Tongue (tissue), 2 donors: ENCODE data around the gene PRKCZ. TPM values are rescaled to one million over a fixed set of nuclear protein-coding genes. Genes with fewer than 3 reads are reported as not detected.

Experiments used
- DNase-seq: peaks from one replicate; pipeline ENCODE4 v3.0.0-alpha.2; 2015
- total RNA-seq: library from RNA; depleted of rRNA; stranded (reverse); fragments of >200 nt; gene quantifications from one replicate; pipeline ENCODE4 v1.2.3, GENCODE V29; 2014

Gene PRKCZ
- 9.9 TPM for total RNA-seq

DNA sequence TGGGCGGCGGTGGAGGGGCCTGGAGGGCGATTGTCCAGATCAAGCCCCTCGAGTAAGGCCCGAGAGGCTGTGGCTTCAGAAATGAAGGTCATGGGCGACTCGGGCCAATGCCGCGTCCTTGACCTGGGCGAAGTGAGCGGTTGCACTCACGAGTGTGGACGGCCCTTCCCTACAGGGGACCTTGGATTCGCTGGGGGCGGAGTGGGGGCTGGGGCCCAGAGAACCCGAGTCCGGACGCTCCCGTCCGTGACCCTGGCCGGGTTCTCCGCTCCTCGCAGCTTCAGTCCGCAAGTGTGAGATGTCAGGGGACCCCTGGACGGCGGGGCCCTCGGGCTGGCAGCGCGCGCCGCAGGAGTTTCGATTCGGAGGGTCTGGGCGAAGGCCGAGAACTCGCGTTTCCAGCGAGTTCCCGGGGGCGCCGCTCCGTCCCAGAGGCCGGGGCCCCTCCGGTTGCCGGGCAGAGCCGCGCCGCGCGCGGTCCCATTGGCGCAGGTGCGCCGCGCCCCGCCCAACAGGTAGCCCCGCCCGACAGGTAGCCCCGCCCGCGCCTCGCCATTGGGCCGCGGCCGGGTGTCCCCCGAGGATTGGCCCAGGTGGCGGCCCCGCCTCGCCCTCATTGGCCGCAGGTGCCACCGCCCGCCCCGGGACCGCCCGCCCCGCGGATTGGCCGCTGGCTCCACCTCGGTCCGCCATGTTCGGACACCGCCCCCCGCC lies at the start of gene PRKCZ:
TSS of gene PRKCZ (plus strand) at position 694 of the 714 bp plus-strand sequence. CDS start 220 bp downstream, outside the sequence.
- peak; percentile 73 for DNase-seq

DNA sequence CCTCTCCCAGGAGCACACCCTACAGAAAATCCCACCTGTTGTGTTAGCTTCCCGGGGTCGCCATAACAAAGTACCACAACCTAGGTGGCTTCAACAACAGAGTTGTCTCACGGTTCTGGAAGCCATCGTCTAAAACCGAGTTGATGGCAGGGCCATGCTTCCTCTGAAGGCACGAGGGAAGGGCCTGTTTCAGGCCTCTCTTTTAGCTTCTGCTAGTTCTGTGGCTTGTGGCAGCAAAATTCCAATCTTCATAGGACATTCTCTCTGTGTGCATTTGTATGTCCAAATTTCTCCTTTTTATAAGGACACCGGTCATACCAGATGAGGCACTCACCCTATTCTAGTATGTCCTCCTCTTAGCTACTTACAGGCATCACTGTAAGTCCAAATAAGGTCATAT lies 49.8 kb upstream of the PRKCZ start:
- no peak for DNase-seq

DNA sequence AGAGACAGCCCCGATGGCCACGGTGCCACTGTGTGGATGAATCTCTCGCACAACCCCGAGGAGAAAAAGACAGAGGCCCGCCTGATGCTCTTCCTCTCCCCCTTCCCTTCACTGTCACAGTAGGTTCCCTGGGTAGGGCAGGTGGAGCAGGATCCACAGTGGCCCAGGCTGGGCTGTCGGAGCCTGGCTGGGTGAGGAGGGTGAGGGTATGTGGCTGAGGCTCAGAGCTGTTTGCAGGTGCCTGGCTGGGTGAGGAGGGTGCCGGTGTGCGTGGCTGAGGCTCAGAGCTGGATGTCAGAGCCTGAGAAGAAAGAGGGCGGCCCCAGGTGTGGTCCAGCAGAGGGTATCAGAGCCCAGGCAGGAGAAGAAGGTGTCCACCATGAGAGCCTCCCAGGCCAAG lies 49.4 kb upstream of the PRKCZ start:
- DNase-seq, result no peak

DNA sequence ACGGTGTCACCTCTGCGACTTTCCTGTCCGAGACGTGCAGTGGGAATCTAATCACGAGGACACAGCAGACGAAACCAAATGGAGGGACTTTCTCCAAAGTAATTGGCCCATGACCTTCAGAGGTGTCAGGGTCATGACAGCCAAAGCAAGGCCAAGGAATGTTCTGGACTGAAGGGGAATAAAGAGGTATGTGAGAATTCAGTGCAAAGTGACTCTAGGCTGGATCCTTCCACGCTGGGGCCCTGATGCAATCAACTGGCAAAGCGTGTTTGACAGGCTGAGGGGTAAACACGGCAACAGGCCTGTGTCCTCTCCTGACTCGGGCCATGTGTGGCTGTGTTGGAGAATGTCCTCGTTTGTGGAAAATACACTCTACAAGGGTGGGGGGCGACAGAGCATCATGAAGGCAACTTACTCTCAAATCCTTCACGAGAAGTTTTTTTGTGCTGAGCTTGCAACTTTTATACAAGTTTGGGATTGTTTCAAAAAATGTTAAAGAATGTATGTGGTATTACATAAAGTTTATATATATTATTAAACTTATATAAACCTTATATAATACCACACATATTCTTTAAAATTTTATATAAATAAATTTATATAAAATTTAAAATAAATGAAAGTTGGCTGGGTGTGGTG lies 48.3 kb upstream of the PRKCZ start:
- peak; percentile 25 for DNase-seq

DNA sequence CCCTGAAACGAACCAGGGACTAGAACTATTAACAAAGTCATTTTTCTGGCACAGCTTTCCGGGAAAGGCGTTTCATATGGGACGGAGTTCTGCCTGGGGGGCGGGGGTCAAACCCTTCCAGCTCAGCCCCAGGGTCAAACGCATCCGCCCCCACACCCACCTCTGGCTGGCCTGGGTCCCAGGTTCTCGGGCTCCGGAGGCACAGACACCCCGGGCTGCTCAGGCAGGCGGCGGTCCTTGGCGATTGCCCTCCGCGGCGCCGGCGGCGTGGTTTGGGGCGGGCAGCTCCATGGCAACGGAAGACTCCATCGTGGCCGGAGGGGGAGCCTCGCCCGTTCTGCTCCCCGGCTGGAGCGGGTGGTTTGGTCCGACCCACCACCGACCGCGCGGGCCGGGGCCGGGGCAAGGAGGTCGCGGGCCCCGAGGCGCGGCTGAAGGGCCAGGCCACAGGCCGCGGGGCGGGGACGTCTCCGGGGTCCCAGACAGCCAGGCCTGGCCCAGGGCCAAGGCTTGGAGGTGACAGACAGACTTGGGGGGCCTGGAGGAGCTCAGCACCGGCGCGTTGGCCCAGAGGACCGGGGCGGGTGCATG lies 46.6 kb upstream of the PRKCZ start, which contains the start of gene CFAP74:
TSS of gene CFAP74 (minus strand) at position 246 of the 591 bp plus-strand sequence. CDS start 12,830 bp downstream, outside the sequence.
- DNase-seq, result peak; percentile 61

DNA sequence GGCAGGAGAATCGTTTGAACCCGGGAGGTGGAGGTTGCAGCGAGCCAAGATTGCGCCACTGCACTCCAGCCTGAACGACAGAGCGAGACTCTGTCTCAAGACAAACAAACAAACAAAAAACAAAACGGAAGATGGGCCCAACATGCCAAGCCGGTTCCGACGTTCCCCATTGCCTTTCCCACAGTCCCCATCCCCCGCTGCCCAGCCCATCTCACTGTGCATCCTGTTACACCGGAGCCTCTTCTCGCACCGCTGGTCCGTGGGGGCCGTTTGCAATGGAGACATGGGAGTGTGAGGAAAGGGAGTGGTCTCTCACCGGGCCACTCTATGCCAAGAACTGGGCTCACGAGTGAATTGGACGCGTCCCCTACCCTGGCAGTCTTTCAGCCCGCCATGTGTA lies 45.4 kb upstream of the PRKCZ start:
- no peak for DNase-seq

DNA sequence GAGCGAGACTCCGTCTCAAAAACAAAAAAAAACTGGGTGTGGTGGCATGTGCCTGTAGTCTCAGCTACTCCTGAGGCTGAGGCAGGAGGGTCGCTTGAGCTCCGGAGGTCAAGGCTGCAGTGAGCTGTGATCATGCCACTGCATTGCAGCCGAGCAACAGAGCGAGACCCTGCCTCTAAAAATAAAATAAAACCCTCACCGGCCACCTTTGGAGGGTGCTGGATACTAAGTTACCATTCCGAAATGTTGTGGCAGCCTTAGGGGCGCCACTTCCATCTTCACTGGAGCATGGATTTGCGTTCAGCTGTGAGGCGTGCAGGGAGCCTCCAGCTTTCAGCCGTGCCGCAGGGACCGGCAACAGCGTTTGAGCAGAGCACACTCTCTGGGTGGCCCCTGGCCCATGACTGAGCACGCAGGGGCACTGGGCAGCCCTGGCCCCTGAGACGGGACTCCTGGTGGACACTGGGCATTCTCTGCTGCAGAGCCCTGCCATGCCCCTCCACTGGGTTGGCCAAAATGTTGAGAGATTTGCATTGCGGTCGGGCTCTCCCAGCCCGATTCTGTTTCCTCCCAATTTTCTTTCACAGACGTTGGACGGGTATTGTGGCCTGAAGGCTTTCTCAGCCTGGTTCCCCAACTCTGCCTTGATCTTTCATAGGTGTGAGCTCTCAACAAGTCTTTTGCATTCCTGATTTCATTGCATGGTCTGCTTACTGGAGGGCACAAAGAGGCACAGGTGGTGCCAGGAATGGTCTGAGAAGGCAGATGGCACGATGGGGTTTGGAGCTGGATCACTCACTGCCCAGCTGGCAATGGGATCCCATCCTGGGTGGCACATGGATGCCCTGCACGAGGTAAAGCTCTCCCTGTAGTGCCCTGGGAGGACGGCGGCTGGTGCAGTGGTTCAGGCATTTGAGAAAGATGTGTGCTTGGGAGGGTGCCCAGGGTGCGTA lies 40.8 kb upstream of the PRKCZ start:
- no peak for DNase-seq

DNA sequence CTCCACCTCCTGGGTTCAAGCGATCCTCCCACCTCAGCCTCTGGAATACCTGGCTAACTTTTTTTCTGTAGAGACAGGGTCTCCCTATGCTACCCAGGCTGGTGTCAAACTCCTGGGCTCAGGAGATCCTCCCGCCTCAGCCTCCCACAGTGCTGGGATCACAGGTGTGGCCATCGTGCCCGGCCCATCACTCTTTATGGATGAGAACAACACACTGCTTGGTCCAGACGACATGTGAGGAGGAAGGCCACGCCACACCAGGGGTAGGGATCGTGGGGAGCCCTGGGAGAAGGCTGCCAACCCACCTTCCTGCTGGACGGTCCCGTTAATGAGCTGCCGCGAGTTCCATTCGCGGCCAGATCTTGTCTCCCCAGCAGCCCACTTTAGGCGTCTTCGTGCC lies 36.0 kb upstream of the PRKCZ start:
- no peak for DNase-seq

DNA sequence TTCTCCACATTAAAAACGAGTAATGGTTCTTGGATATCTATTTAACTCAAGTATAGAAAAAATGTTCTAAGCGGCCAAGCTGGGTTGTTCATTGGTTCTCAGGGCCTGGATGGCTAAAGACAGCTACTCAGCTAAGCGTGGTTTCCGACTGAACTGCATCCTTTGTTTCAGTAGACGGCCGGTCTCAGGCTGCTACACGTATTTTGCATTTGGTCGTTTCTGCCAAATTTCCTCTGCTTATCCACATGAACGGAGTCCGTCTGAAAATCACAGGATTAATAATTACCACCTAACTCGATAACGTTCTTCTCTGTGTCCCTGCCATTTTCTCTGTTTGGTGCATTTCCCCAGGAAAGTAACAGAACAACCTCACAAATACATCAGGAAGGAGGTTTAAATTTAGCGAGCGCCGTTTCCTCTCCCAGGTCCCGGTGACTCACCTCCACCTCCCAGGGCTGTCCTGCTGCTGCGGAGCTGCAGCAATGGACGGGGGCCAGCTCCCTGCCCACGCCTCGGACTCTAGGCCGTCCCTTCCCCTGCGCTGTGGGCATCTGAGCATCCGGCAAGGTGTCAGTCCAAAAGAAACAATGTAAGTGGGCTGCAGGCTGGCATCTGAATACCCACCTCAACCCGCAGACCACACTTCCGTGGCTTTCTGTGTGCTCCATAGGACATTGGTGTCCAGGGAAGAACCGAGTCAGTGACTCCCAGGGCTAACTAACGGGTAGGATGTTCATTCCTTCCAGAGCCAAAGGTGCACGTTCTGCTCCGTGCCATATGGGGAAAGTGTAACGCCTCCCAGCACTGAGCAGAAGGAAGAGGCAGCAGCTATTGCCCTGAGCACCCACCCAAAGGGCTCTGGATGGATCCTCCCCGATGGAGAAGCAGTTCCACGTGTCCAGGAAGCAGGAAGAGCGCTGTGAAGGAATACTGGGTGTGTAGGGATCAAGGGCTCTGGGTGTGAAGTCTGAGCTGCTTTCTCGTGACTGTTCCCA lies 35.2 kb upstream of the PRKCZ start:
- no peak for DNase-seq

DNA sequence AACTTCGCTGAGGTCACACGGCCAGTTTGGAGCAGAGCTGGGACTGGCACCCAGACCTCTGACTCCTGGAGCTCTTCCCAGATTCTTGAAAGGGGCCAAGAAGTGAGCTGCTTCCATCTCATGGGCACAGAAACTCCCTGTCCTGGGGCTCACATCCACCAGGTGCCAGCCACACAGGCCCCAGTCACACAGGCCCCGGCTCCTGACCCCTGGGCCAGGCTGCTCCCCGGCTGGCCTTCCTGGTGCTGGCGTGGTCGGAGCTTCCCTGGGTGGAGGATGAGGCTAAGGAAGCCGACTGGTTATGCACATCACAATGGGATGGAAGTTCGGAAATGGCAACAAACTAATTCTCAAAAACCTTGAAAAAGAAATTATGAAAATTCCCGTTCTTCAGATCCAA lies 34.1 kb upstream of the PRKCZ start:
- no peak for DNase-seq

DNA sequence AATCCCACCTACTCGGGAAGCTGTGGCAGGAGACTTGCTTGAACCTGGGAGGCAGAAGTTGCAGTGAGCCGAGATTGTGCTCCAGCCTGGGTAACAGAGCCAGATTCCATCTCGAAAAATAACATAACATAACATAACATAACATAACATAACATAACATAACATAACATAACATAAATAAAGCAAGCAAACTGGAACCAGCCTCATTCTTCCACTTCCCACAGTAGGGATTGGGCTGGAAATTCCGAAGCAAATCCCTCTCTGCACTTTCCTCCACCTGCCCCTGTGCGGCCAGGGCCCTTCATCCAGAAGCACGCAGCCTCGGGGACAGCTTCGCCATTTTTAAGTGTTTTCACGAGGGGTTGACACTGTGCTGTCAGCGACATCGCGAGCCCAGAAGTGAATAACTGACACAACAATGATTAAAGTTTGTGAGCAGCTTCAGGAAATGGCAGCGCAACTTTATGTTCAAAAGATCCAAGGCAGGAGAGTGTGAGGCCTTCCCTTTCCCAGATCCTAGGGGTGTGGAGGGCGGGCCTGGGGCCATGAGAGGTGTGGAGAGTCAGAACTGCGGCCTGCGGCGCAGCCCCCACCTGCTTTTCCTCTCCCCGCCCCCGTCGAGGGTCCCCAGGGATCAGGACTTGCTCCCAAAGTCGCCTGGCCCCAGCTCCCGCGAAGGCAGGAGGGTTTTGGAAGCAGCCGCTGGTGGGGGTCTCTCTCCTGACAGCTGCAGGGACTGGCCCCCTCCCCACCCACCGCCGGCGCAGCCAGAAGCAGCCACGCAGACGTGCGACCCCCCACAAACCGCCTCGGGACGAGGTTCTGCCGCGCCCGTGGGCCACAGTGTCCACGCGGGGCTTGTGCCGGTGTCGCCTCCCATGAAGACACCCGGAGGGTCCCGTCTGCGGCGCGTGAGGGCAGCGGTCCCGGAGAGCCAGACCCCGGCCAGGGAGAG lies 31.7 kb upstream of the PRKCZ start:
- DNase-seq, result no peak

DNA sequence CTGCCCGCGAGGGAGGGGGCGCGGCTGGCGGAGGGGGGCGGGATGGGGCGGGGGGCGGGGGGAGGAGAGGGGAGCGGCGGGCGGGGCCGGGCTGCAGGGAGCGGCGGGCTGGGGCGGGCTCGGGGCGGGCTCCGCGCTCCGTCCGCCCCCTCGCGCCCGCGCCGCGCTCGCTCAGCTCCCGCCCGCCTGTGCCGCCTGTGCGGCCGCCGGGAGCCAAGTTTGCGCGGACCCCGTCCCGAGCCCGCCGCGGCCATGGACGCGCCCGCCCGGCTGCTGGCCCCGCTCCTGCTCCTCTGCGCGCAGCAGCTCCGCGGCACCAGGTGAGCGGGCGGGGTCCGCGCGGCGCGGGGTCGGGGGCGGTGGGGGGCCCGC lies 31.1 kb upstream of the PRKCZ start, which contains the start of gene GABRD:
TSS of gene GABRD (plus strand) at position 174 of the 372 bp plus-strand sequence. CDS start at position 253, 79 bp downstream.
- peak; percentile 45 for DNase-seq

DNA sequence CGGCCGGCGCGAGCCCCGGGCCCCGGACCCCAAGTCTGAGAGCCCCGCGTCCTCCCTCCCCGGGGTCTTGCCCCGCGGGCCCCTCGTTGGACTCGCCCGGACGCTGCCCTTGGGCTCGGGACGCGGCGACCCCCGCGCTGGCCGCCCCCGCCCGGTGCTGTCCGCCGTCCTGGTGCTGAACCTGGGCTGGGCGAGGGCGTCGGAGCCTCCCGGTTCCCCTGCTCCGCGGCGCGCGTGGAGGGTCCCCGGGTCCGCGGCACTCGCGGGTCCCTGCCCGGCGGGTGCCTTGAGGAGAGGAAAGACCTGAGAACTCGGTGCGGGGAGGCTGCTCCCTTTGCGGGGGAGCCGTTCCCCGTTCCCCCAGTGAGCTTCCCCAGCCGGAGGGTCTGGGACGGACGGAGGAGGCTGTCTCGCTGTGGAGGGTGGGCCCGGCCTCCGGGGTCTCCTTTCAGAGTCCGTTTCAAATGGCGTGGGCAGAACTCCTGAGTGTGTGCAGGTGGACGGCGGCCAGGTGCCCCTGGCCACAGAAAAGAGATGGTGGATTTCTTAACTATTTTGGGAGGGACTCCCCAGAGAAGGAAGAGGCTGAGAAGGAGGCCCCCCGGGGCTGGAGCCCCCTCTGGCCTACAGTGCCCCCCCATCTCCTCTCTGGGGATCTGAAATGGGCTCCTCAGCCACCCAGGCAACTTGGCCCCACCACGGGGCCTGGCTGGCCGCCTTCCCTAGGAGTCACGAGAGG lies 30.5 kb upstream of the PRKCZ start:
- peak; percentile 52 for DNase-seq

DNA sequence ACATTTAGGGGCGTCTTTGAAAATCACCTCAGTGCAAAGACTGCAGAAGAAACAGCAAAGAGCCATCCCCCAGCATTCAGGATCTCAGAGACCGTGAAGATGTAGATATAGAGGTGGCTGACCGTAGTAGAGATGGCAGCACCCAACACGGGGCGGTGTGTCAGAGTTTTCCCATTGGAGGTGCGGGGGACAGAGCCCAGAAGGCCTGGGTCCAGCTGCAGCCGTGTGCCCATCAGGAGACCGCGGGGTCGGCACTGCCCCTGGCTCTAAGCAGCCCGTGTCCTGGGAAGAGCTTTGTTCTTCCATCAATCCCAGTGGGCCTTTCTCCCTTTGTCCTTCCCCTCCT lies 29.9 kb upstream of the PRKCZ start:
- no peak for DNase-seq

DNA sequence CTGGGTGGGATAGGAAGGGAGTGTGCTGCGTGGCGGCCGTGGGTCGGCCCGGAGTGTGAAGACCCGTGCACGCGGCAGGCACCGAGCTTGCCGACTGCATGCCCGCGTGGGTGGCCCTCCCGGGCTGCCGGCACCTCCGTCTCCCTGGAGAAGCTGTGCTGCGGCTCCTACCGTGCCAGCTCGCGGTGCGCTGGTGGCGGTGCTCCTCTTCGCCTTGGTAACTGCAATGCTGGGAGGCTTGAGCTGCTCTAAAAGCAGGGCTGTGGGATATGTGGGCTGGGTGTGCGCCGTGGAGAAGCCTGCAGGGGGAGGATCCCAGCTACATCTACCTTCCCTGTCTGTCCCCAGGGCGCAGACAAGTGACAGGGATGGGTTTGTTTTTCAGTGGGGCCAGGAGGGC lies 28.7 kb upstream of the PRKCZ start:
- DNase-seq, result no peak

DNA sequence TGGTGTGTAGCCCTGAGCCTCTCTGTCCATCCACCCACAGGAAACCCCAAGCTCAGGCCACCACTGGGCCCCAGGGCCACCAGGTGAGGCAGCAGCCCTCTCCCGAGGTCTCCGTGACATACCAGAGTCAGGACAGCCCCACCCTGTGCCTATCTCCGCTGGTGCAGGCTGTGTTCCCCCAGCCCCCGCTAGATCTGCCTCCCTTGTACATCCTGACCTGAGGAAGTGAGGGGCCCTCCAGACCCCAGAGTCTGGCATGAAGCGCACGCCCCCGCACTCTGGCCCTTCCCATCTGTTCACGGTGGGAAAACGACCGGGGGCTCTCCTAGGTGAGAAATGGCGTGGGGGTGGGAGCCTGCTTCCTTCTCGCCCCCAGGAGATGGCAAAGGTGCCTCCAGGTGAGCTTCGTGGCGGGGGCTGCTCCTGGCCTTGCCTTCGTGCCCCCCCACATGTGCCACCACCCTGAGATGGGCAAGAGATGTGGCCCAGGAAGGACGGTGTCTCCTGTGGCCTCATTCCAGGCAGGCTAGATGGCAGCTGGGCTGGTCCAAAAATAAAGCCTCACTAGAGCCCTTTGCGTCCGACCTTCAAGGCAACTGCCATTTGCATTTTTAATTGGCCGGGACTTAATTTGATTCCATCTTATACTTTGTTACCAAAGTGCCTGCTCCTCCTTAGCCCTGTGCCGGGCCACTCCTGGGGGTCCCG lies 28.0 kb upstream of the PRKCZ start:
- DNase-seq, result no peak

DNA sequence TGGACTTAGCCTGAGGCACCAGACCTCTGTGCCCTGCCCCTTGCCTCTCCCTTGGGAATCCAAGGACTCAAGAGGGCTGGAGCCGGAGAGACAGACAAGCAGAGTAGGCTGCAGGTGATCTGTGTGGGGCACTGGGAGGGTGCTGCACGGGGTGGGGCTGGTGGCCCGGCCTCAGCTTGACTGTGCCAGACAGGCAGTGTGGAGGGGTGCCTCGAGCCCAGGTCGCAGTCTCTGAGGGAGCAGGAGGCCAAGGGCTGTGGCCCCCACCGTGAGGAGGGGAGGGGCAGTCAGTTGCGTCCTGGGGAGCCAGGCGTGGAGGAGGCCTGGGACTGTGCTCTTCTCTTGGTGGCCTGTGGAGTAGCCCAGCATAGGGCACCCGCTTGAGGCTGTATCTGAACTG lies 27.0 kb upstream of the PRKCZ start:
- DNase-seq, result no peak

DNA sequence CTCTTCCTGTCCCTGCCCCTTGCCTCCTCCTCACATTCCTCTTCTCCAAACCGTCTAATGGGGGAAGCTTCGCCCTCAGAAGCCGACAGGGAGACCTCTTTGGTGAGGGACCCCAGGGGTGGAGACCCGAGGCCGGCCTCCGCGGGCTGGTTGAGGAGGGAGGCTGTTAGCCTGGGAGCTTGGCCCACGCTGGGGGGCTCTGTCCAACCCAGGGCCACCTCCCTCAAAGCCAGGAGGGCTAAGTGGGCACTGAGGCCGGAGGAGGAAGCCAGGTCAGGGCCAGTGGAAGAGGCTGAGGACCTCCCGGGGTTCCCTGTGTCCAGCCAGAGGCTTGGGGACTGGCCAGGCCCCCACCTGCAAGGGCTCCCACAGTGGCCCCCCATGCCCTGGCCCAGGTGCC lies 25.8 kb upstream of the PRKCZ start:
- DNase-seq, result no peak

DNA sequence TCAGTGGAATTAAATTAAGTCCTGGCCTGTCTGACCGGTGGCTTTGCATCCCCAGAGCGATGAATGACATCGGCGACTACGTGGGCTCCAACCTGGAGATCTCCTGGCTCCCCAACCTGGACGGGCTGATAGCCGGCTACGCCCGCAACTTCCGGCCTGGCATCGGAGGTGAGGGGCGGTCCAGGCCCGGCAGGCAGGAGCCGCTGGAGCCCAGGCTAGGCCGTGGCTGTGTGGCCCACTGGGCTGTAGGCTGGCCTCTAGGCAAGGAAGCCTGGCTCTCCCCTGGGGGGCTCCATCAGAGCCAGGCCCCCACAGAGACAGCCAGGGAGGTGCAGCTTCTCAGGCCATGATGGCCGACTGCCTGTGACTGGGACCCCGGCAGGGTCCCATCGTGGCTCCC lies 25.3 kb upstream of the PRKCZ start:
- no peak for DNase-seq
